HCT116 (cell line): ENCODE results near the gene NR6A1. TPM values are rescaled to one million over a fixed set of nuclear protein-coding genes. Genes with fewer than 3 reads are reported as not detected.

ENCODE experiments used
- ATAC-seq: fragments of 200-7000 bp; cut with Tn5 transposase; 2 replicates; pipeline ENCODE4 v1.9.1; 2020; ENCODE audit warnings: mild to moderate bottlenecking, moderate library complexity
- BruUV-seq: library from RNA; stranded (reverse); fragments of 400-500 nt; replicated peaks from 2 replicates; lab custom pipeline; 2021; lab: Mats Ljungman, UMichigan
- CTCF ChIA-PET: fragments of 300-600 bp; sonication (Branson Sonifier 250); formaldehyde crosslinking; loops from one replicate; lab custom pipeline; 2021; ENCODE audit warnings: antibody characterized with exemption; lab: Charles Lee
- POLR2A ChIA-PET: fragments of 300-600, 350-600 bp; sonication (Branson Sonifier 250); formaldehyde crosslinking; loops from one replicate; lab custom pipeline; 2021; ENCODE audit warnings: antibody characterized with exemption; lab: Charles Lee
- RAD21 ChIA-PET, 2 experiments: fragments of 300-600 bp; sonication (Branson Sonifier 250); formaldehyde crosslinking; loops; one replicate each; lab custom pipeline; 2023; ENCODE audit warnings: low total read pairs in 2 of 2; ENCODE audit not compliant: uncharacterized antibody in 2 of 2, unreplicated experiment in 2 of 2, low non-redundant PET in 1 of 2; lab: Charles Lee
- DNase-seq: peaks from one replicate; pipeline ENCODE4 v3.0.0-alpha.2; 2010; ENCODE audit warnings: low read depth, low spot score
- H2AFZ ChIP-seq: fragments of 200-600 bp; shearing (Covaris generic), sonication (generic); 2 replicates; pipeline ENCODE4 v1.6.1; 2017; ENCODE audit warnings: low read depth, mixed run types, mixed read lengths, antibody characterized with exemption, low read length; ENCODE audit not compliant: poor library complexity, severe bottlenecking
- H3K27ac ChIP-seq: 2 replicates; pipeline ENCODE4 v1.5.1; 2012; ENCODE audit warnings: low read depth, low read length
- H3K27me3 ChIP-seq: fragments of 200-600 bp; sonication (generic); 2 replicates; pipeline ENCODE4 v1.6.1; 2016; ENCODE audit warnings: mixed run types, low read length, mixed read lengths; ENCODE audit not compliant: insufficient read depth
- H3K36me3 ChIP-seq, 2 experiments: fragments of 200-500 bp in 1 of 2; fragments of 200-600 bp in 1 of 2; sonication (Bioruptor generic) in 1 of 2; sonication (generic) in 1 of 2; 2 replicates each; pipeline versions ENCODE4 v1.5.1 to v1.6.1; 2014 to 2016; ENCODE audit warnings: low read length in 2 of 2, inconsistent platforms in 1 of 2, mixed read lengths in 1 of 2, mixed run types in 1 of 2; ENCODE audit not compliant: insufficient read depth in 2 of 2, control insufficient read depth in 1 of 2
- H3K4me1 ChIP-seq, 2 experiments: fragments of 200-600 bp in 1 of 2; sonication (generic) in 1 of 2; 2 replicates each; pipeline versions ENCODE4 v1.5.1 to v1.6.1; 2012 to 2017; ENCODE audit warnings: low read length in 2 of 2, inconsistent platforms in 1 of 2, mild to moderate bottlenecking in 1 of 2, mixed read lengths in 1 of 2, mixed run types in 1 of 2, moderate library complexity in 1 of 2; ENCODE audit not compliant: insufficient read depth in 2 of 2, control insufficient read depth in 1 of 2
- H3K4me2 ChIP-seq: fragments of 200-600 bp; sonication (generic); 2 replicates; pipeline ENCODE4 v1.6.1; 2017; ENCODE audit warnings: mixed run types, low read length, mixed read lengths
- H3K4me3 ChIP-seq, 2 experiments: fragments of 200-600 bp in 1 of 2; sonication (generic) in 1 of 2; replicated peaks in 1 of 2; 2 replicates each; pipeline ENCODE4 v1.5.1; 2011 to 2016; ENCODE audit warnings: low read length in 2 of 2, control low read depth in 1 of 2, low read depth in 1 of 2, mild to moderate bottlenecking in 1 of 2, mixed read lengths in 1 of 2, mixed run types in 1 of 2
- H3K79me2 ChIP-seq: fragments of 200-600 bp; sonication (generic); 2 replicates; pipeline ENCODE4 v1.6.1; 2017; ENCODE audit warnings: mild to moderate bottlenecking, mixed run types, low read length, moderate library complexity, mixed read lengths; ENCODE audit not compliant: insufficient read depth
- H3K9ac ChIP-seq: fragments of 200-600 bp; sonication (generic); 2 replicates; pipeline ENCODE4 v1.6.1; 2016; ENCODE audit warnings: low read length, mixed read lengths
- H3K9me2 ChIP-seq: fragments of 200-600 bp; sonication (generic), shearing (Covaris generic); 2 replicates; pipeline ENCODE4 v1.6.1; 2017; ENCODE audit warnings: mixed run types, mild to moderate bottlenecking, moderate library complexity; ENCODE audit not compliant: insufficient read depth
- H3K9me3 ChIP-seq, 2 experiments: fragments of 200-500 bp in 1 of 2; fragments of 200-600 bp in 1 of 2; sonication (Bioruptor generic) in 1 of 2; sonication (generic) in 1 of 2; 2 replicates each; pipeline ENCODE4 v1.6.1; 2014 to 2017; ENCODE audit warnings: low read length in 2 of 2, mixed read lengths in 2 of 2, inconsistent platforms in 1 of 2, low read depth in 1 of 2, mild to moderate bottlenecking in 1 of 2, mixed run types in 1 of 2, moderate library complexity in 1 of 2; ENCODE audit not compliant: control insufficient read depth in 1 of 2, insufficient read depth in 1 of 2
- H4K20me1 ChIP-seq: fragments of 200-600 bp; sonication (generic), shearing (Covaris generic); 2 replicates; pipeline ENCODE4 v1.6.1; 2017; ENCODE audit warnings: mixed run types, mild to moderate bottlenecking, moderate library complexity; ENCODE audit not compliant: insufficient read depth
- SRF ChIP-seq: IDR thresholded peaks from 2 replicates; pipeline ENCODE4 v1.6.1; 2012; ENCODE audit warnings: low read depth
- TCF7L2 ChIP-seq: IDR thresholded peaks from 2 replicates; pipeline ENCODE4 v1.7.0; 2011; ENCODE audit warnings: borderline replicate concordance, inconsistent platforms; ENCODE audit not compliant: insufficient read depth, insufficient read length; ENCODE audit errors: extremely low read depth
- ZBTB33 ChIP-seq: IDR thresholded peaks from 2 replicates; pipeline ENCODE4 v1.6.1; 2011; ENCODE audit warnings: mild to moderate bottlenecking, low read length, moderate library complexity; ENCODE audit not compliant: insufficient replicate concordance; ENCODE audit errors: extremely low read depth
- intact Hi-C: fragments of 100-400 bp; cut with micrococcal nuclease; formaldehyde crosslinking; loops from 2 replicates; pipeline ENCODE4 v1.10.0; 2022
- total RNA-seq: library from RNA; stranded (reverse); gene quantifications from one replicate; pipeline ENCODE4 v1.2.1, GENCODE V29; 2021; ENCODE audit not compliant: unreplicated experiment
- TF ChIP-seq, protein P1 (sequence below): IDR thresholded peaks from 2 replicates; pipeline ENCODE4 v1.6.1; 2012

Gene NR6A1
- total RNA-seq, 1 experiment from 2014 or later, result 9.9 TPM

GRCh38 chr9:124475868-124476690, 295.0 kb downstream of the NR6A1 start:
- Histone ChIP-seq H3K36me3 (no peaks in the 10 kb centered on the region), H4K20me1 (no peaks in the 10 kb centered on the region), H3K4me3 (no peak overlapping the region), H3K4me2 (no peak overlapping the region), H3K4me1 (peaks cover 5 to 18% of the 10 kb centered on the region in 2 experiments), H3K27me3 (no peaks in the 10 kb centered on the region), H3K27ac (no peak overlapping the region), H2AFZ (no peak overlapping the region), H3K9ac (no peak overlapping the region), H3K79me2 (no peaks in the 10 kb centered on the region), H3K9me3 (no peaks in the 10 kb centered on the region), H3K9me2 (no peaks in the 10 kb centered on the region)
- ChIA-PET RAD21 (no interaction called here), POLR2A (no interaction called here), CTCF (no interaction called here)
- no TSS peak for BruUV-seq
- ATAC-seq, result no peak
- no peak for DNase-seq
- TF ChIP-seq TCF7L2 (no peak), SRF (no peak), ZBTB33 (no peak)
- TF ChIP-seq, protein P1, sequence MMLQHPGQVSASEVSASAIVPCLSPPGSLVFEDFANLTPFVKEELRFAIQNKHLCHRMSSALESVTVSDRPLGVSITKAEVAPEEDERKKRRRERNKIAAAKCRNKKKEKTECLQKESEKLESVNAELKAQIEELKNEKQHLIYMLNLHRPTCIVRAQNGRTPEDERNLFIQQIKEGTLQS, result no peak
- intact Hi-C loops, result no loop called here
